ENCODE data around the gene EEF1AKMT3. TPM values are rescaled to one million over a fixed set of nuclear protein-coding genes. Genes with fewer than 3 reads are reported as not detected.

EEF1AKMT3 gene
- total RNA-seq, 1 experiment from 2014 or later = 5.0 TPM

DNA sequence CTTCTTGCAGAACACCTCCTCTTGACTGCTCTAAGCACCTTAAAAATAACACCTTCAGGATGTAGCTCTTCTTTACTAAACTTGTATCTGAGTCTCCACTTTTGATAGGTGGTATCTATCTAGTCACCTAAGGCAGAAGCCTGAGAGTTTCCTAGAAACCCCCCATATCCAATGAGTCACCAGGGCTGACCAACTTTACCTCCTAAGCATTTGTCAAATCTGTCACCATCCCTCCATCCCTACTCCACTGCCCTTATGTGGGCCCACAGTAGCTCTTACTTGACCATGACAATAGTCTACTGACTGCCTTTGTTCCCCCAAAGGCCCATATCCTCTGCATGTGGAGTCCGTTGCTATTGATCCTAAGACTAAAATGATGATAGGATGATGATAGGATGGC lies 30.2 kb downstream of the EEF1AKMT3 start:
- H3K36me3 ChIP-seq (ENCODE audit: control insufficient read depth in 1 of 2, insufficient read depth in 2 of 2, low read length in 2 of 2) = peaks cover 0 to 4% of the 10 kb centered on the region in 2 experiments; a peak in 2 of 4 replicates
- no peak overlapping the region for H2AFZ ChIP-seq (ENCODE audit: low read depth, low read length, poor library complexity, severe bottlenecking)
- no peak overlapping the region for H3K9ac ChIP-seq (ENCODE audit: low read length)
- no peaks in the 10 kb centered on the region for H3K9me3 ChIP-seq (ENCODE audit: control insufficient read depth in 1 of 2, insufficient read depth in 1 of 2, low read depth in 1 of 2, low read length in 2 of 2)
- no peaks in the 10 kb centered on the region for H3K27me3 ChIP-seq (ENCODE audit: insufficient read depth, low read length)
- no peaks in the 10 kb centered on the region for H4K20me1 ChIP-seq (ENCODE audit: insufficient read depth)
- no peak overlapping the region for H3K27ac ChIP-seq (ENCODE audit: low read depth, low read length)
- peaks cover 0 to 3% of the 10 kb centered on the region in 2 experiments; a peak in 1 of 4 replicates for H3K4me1 ChIP-seq (ENCODE audit: control insufficient read depth in 1 of 2, insufficient read depth in 2 of 2, low read length in 2 of 2)
- BruUV-seq (replicated peaks) = no TSS peak
- DNase-seq (ENCODE audit: low read depth, low spot score) (no peak), ATAC-seq (no peak)
- H3K79me2 ChIP-seq (ENCODE audit: insufficient read depth, low read length) = no peaks in the 10 kb centered on the region
- intact Hi-C loops (cut with micrococcal nuclease) = loop anchor here (1.0 kb wide), 1 partner anchor 103 kb away; no protein-coding TSS in a partner anchor
- no peak overlapping the region for H3K4me3 ChIP-seq (replicated peaks in 1 of 2; ENCODE audit: low read depth in 1 of 2, low read length in 2 of 2)
- CTCF ChIA-PET = interaction anchor here (0.6 to 1.8 kb wide), 9 partner anchors 8 to 219 kb away, joined by 3 to 7 read pairs (median 4); partner anchors contain the start of genes AVIL and TSFM
- POLR2A ChIA-PET = no interaction called here
- no peak overlapping the region for H3K4me2 ChIP-seq (ENCODE audit: low read length)
- TF ChIP-seq, protein P1, sequence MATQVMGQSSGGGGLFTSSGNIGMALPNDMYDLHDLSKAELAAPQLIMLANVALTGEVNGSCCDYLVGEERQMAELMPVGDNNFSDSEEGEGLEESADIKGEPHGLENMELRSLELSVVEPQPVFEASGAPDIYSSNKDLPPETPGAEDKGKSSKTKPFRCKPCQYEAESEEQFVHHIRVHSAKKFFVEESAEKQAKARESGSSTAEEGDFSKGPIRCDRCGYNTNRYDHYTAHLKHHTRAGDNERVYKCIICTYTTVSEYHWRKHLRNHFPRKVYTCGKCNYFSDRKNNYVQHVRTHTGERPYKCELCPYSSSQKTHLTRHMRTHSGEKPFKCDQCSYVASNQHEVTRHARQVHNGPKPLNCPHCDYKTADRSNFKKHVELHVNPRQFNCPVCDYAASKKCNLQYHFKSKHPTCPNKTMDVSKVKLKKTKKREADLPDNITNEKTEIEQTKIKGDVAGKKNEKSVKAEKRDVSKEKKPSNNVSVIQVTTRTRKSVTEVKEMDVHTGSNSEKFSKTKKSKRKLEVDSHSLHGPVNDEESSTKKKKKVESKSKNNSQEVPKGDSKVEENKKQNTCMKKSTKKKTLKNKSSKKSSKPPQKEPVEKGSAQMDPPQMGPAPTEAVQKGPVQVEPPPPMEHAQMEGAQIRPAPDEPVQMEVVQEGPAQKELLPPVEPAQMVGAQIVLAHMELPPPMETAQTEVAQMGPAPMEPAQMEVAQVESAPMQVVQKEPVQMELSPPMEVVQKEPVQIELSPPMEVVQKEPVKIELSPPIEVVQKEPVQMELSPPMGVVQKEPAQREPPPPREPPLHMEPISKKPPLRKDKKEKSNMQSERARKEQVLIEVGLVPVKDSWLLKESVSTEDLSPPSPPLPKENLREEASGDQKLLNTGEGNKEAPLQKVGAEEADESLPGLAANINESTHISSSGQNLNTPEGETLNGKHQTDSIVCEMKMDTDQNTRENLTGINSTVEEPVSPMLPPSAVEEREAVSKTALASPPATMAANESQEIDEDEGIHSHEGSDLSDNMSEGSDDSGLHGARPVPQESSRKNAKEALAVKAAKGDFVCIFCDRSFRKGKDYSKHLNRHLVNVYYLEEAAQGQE (IDR thresholded peaks at IDR 0.05; ENCODE audit: low read depth) = no peak
- TF ChIP-seq SRF (IDR thresholded peaks at IDR 0.05; ENCODE audit: low read depth) (no peak), SIN3A (IDR thresholded peaks at IDR 0.05; ENCODE audit: low read depth) (no peak), POLR2AphosphoS5 (IDR thresholded peaks at IDR 0.05; ENCODE audit: low read depth, low read length) (no peak), RAD21 (IDR thresholded peaks at IDR 0.05; ENCODE audit: low read depth) (no peak), ZFX (IDR thresholded peaks at IDR 0.05) (no peak), MAX (IDR thresholded peaks at IDR 0.05) (no peak), JUND (IDR thresholded peaks at IDR 0.05) (no peak), EZH2 (IDR thresholded peaks at IDR 0.05) (no peak), ELF1 (IDR thresholded peaks at IDR 0.05; ENCODE audit: borderline replicate concordance, low read depth) (no peak), YY1 (IDR thresholded peaks at IDR 0.05; ENCODE audit: extremely low read depth, insufficient replicate concordance, low read depth, low read length) (no peak), EGR1 (IDR thresholded peaks at IDR 0.05; ENCODE audit: low read depth) (no peak), ZNF274 (IDR thresholded peaks at IDR 0.05; ENCODE audit: low read depth, low read length) (no peak), FOSL1 (IDR thresholded peaks at IDR 0.05; ENCODE audit: low read depth) (no peak), TCF7L2 (IDR thresholded peaks at IDR 0.05; ENCODE audit: borderline replicate concordance, extremely low read depth, insufficient read depth, insufficient read length) (no peak)
- TF ChIP-seq, protein P2, sequence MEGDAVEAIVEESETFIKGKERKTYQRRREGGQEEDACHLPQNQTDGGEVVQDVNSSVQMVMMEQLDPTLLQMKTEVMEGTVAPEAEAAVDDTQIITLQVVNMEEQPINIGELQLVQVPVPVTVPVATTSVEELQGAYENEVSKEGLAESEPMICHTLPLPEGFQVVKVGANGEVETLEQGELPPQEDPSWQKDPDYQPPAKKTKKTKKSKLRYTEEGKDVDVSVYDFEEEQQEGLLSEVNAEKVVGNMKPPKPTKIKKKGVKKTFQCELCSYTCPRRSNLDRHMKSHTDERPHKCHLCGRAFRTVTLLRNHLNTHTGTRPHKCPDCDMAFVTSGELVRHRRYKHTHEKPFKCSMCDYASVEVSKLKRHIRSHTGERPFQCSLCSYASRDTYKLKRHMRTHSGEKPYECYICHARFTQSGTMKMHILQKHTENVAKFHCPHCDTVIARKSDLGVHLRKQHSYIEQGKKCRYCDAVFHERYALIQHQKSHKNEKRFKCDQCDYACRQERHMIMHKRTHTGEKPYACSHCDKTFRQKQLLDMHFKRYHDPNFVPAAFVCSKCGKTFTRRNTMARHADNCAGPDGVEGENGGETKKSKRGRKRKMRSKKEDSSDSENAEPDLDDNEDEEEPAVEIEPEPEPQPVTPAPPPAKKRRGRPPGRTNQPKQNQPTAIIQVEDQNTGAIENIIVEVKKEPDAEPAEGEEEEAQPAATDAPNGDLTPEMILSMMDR (IDR thresholded peaks at IDR 0.05 in 2 of 3, conservative IDR thresholded peaks at IDR 0.05 in 1 of 3; ENCODE audit: borderline replicate concordance in 1 of 3, insufficient read depth in 1 of 3, low read depth in 2 of 3, low read length in 2 of 3) = no peak
- TF ChIP-seq, protein P3, sequence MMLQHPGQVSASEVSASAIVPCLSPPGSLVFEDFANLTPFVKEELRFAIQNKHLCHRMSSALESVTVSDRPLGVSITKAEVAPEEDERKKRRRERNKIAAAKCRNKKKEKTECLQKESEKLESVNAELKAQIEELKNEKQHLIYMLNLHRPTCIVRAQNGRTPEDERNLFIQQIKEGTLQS (IDR thresholded peaks at IDR 0.05) = no peak
- RAD21 ChIA-PET (ENCODE audit: low non-redundant PET in 1 of 2, low total read pairs in 2 of 2, uncharacterized antibody in 2 of 2, unreplicated experiment in 2 of 2) = no interaction called here
- H3K9me2 ChIP-seq (ENCODE audit: insufficient read depth) = no peaks in the 10 kb centered on the region

Data from HCT116 (cell line).